HCEC 1CT (cell line): Measurements from ENCODE around the gene NKIRAS2.

Experiments used
- DNase-seq: peaks from one replicate; pipeline ENCODE4 v3.0.0-alpha.2; 2017

Gene NKIRAS2

GRCh38 chr17:42027961-42028790, 8.3 kb downstream of the NKIRAS2 start:
- no peak for DNase-seq

GRCh38 chr17:42028791-42029127, 8.9 kb downstream of the NKIRAS2 start:
- DNase-seq, result no peak

- DNase-seq, result no peak
These were observed 11.7 kb downstream of the NKIRAS2 start for GRCh38 chr17:42031584-42031983.

- DNase-seq, result no peak
These were observed 14.2 kb downstream of the NKIRAS2 start for GRCh38 chr17:42034059-42034458.

- no peak for DNase-seq
These were observed 18.5 kb downstream of the NKIRAS2 start for GRCh38 chr17:42038221-42038973.

- no peak for DNase-seq
These were observed 20.2 kb downstream of the NKIRAS2 start for GRCh38 chr17:42039794-42040763.

- no peak for DNase-seq
These were observed 20.9 kb downstream of the NKIRAS2 start for GRCh38 chr17:42040818-42041217.

GRCh38 chr17:42041619-42042018, 21.7 kb downstream of the NKIRAS2 start:
- DNase-seq, result no peak

GRCh38 chr17:42042598-42043319, 22.9 kb downstream of the NKIRAS2 start:
- no peak for DNase-seq

- DNase-seq, result no peak
These were observed 25.8 kb downstream of the NKIRAS2 start for GRCh38 chr17:42045719-42046118.

- no peak for DNase-seq
These were observed 27.5 kb downstream of the NKIRAS2 start for GRCh38 chr17:42047343-42047742.

GRCh38 chr17:42049834-42050392, 30.0 kb downstream of the NKIRAS2 start:
- DNase-seq, result no peak

- DNase-seq, result peak; percentile 27
These were observed 30.6 kb downstream of the NKIRAS2 start, which contains the start of gene C17orf113 for GRCh38 chr17:42050393-42051012. Gene C17orf113, minus strand, starts transcription at chr17:42050601. Its CDS starts 7,225 bp downstream, at chr17:42043376.

GRCh38 chr17:42051013-42051400, 31.1 kb downstream of the NKIRAS2 start:
- DNase-seq, result no peak

- no peak for DNase-seq
These were observed 31.8 kb downstream of the NKIRAS2 start for GRCh38 chr17:42051645-42052044.

- DNase-seq, result no peak
These were observed 32.5 kb downstream of the NKIRAS2 start for GRCh38 chr17:42052346-42052877.

- DNase-seq, result no peak
These were observed 34.0 kb downstream of the NKIRAS2 start for GRCh38 chr17:42053731-42054500.

GRCh38 chr17:42055027-42055426, 35.1 kb downstream of the NKIRAS2 start:
- DNase-seq, result no peak

GRCh38 chr17:42055496-42055895, 35.6 kb downstream of the NKIRAS2 start:
- peak; percentile 38 for DNase-seq

GRCh38 chr17:42056635-42057034, 36.7 kb downstream of the NKIRAS2 start:
- no peak for DNase-seq
